ENCODE data around the gene EEF1E1.

DNA sequence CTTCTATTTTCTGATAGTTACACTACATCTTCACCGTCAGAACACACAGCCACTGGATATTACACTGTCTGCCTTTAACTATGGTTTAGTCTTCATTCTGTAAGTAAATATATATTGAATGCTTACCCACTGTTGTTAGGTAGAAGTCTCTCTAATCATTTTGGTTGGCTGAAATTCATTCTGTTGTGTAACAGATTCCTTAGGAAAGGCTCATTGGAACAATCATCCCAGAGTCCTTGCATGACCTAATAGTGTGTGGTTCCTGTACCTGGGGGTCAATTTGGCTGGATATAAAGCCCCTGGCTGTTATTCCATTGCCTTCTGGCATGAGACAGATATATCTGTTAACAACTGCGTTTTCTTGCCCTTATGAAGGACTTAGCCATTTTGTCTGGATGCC, 48.1 kb downstream of the EEF1E1 start:
- TF ChIP-seq, protein P1, sequence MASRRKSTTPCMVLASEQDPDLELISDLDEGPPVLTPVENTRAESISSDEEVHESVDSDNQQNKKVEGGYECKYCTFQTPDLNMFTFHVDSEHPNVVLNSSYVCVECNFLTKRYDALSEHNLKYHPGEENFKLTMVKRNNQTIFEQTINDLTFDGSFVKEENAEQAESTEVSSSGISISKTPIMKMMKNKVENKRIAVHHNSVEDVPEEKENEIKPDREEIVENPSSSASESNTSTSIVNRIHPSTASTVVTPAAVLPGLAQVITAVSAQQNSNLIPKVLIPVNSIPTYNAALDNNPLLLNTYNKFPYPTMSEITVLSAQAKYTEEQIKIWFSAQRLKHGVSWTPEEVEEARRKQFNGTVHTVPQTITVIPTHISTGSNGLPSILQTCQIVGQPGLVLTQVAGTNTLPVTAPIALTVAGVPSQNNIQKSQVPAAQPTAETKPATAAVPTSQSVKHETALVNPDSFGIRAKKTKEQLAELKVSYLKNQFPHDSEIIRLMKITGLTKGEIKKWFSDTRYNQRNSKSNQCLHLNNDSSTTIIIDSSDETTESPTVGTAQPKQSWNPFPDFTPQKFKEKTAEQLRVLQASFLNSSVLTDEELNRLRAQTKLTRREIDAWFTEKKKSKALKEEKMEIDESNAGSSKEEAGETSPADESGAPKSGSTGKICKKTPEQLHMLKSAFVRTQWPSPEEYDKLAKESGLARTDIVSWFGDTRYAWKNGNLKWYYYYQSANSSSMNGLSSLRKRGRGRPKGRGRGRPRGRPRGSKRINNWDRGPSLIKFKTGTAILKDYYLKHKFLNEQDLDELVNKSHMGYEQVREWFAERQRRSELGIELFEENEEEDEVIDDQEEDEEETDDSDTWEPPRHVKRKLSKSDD (conservative IDR thresholded peaks at IDR 0.05; ENCODE audit: low read length) = no peak
- TF ChIP-seq, protein P2, sequence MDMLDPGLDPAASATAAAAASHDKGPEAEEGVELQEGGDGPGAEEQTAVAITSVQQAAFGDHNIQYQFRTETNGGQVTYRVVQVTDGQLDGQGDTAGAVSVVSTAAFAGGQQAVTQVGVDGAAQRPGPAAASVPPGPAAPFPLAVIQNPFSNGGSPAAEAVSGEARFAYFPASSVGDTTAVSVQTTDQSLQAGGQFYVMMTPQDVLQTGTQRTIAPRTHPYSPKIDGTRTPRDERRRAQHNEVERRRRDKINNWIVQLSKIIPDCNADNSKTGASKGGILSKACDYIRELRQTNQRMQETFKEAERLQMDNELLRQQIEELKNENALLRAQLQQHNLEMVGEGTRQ (CRISPR knock-in tag; IDR thresholded peaks at IDR 0.05) = no peak
- TF ChIP-seq, protein P3, sequence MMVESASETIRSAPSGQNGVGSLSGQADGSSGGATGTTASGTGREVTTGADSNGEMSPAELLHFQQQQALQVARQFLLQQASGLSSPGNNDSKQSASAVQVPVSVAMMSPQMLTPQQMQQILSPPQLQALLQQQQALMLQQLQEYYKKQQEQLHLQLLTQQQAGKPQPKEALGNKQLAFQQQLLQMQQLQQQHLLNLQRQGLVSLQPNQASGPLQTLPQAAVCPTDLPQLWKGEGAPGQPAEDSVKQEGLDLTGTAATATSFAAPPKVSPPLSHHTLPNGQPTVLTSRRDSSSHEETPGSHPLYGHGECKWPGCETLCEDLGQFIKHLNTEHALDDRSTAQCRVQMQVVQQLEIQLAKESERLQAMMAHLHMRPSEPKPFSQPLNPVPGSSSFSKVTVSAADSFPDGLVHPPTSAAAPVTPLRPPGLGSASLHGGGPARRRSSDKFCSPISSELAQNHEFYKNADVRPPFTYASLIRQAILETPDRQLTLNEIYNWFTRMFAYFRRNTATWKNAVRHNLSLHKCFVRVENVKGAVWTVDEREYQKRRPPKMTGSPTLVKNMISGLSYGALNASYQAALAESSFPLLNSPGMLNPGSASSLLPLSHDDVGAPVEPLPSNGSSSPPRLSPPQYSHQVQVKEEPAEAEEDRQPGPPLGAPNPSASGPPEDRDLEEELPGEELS (CRISPR knock-in tag; IDR thresholded peaks at IDR 0.05; ENCODE audit: borderline replicate concordance) = no peak
- no peak for TF ChIP-seq BHLHE40 (IDR thresholded peaks at IDR 0.05; ENCODE audit: low read length)
- TF ChIP-seq TEAD1 (CRISPR knock-in tag; IDR thresholded peaks at IDR 0.05) = no peak
- no peak for TF ChIP-seq MAZ (CRISPR knock-in tag; conservative IDR thresholded peaks at IDR 0.05 in 1 of 2, IDR thresholded peaks at IDR 0.05 in 1 of 2)
- no peak for TF ChIP-seq PML (IDR thresholded peaks at IDR 0.05; ENCODE audit: low read length)
- TF ChIP-seq, protein P4, sequence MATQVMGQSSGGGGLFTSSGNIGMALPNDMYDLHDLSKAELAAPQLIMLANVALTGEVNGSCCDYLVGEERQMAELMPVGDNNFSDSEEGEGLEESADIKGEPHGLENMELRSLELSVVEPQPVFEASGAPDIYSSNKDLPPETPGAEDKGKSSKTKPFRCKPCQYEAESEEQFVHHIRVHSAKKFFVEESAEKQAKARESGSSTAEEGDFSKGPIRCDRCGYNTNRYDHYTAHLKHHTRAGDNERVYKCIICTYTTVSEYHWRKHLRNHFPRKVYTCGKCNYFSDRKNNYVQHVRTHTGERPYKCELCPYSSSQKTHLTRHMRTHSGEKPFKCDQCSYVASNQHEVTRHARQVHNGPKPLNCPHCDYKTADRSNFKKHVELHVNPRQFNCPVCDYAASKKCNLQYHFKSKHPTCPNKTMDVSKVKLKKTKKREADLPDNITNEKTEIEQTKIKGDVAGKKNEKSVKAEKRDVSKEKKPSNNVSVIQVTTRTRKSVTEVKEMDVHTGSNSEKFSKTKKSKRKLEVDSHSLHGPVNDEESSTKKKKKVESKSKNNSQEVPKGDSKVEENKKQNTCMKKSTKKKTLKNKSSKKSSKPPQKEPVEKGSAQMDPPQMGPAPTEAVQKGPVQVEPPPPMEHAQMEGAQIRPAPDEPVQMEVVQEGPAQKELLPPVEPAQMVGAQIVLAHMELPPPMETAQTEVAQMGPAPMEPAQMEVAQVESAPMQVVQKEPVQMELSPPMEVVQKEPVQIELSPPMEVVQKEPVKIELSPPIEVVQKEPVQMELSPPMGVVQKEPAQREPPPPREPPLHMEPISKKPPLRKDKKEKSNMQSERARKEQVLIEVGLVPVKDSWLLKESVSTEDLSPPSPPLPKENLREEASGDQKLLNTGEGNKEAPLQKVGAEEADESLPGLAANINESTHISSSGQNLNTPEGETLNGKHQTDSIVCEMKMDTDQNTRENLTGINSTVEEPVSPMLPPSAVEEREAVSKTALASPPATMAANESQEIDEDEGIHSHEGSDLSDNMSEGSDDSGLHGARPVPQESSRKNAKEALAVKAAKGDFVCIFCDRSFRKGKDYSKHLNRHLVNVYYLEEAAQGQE (IDR thresholded peaks at IDR 0.05; ENCODE audit: borderline replicate concordance) = no peak
- TF ChIP-seq, protein P4 (CRISPR knock-in tag; IDR thresholded peaks at IDR 0.05; ENCODE audit: low read depth) = no peak
- TF ChIP-seq, protein P5, sequence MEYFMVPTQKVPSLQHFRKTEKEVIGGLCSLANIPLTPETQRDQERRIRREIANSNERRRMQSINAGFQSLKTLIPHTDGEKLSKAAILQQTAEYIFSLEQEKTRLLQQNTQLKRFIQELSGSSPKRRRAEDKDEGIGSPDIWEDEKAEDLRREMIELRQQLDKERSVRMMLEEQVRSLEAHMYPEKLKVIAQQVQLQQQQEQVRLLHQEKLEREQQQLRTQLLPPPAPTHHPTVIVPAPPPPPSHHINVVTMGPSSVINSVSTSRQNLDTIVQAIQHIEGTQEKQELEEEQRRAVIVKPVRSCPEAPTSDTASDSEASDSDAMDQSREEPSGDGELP (CRISPR knock-in tag; IDR thresholded peaks at IDR 0.05; ENCODE audit: borderline replicate concordance) = no peak
- no peak for TF ChIP-seq FOXM1 (IDR thresholded peaks at IDR 0.05; ENCODE audit: low read depth)
- no peak for TF ChIP-seq FOXM1 (CRISPR knock-in tag; IDR thresholded peaks at IDR 0.05; ENCODE audit: low read depth)
